HepG2 (cell line): Measurements from ENCODE around the gene GADD45G. TPM values are rescaled to one million over a fixed set of nuclear protein-coding genes. Genes with fewer than 3 reads are reported as not detected.

Source experiments
- ATAC-seq: fragments of 200-7000 bp; cut with Tn5 transposase; 3 replicates; pipeline ENCODE4 v1.9.1; 2020; ENCODE audit warnings: mild to moderate bottlenecking, moderate library complexity
- BruUV-seq: library from RNA; stranded (reverse); fragments of 400-500 nt; replicated peaks from 2 replicates; lab custom pipeline; 2021; lab: Mats Ljungman, UMichigan
- CTCF ChIA-PET: fragments of 300-600 bp; formaldehyde crosslinking; extraction: SDS; loops from one replicate; lab custom pipeline; 2021; ENCODE audit warnings: low total read pairs, inconsistent platforms, low intra/inter-chr PET ratio; lab: Yijun Ruan, JAX
- POLR2A ChIA-PET: fragments of 350-600 bp; sonication (Branson Sonifier 250); formaldehyde crosslinking; loops from one replicate; lab custom pipeline; 2020; ENCODE audit warnings: antibody characterized with exemption, inconsistent platforms; lab: Yijun Ruan, JAX
- DNase-seq: peaks from one replicate; pipeline ENCODE4 v3.0.0-alpha.2; 2015; ENCODE audit warnings: low spot score
- FAIRE-seq: peaks from 3 replicates; lab custom pipeline; 2011; peaks lifted over from hg19 to GRCh38; lab: Jason Lieb, UNC
- H2AFZ ChIP-seq: one replicate; pipeline ENCODE4 v1.6.1; 2011; ENCODE audit warnings: low read length, inconsistent platforms
- H3K27ac ChIP-seq: fragments of 300-600 bp; 3 replicates; pipeline ENCODE4 v1.8.0; 2011; ENCODE audit warnings: mixed run types, mild to moderate bottlenecking, mixed read lengths, low read length, inconsistent platforms; ENCODE audit not compliant: insufficient read depth; ENCODE audit errors: extremely low read length
- H3K27me3 ChIP-seq, 2 experiments: fragments of 200-600 bp in 1 of 2; 2 replicates in 1 of 2; 3 replicates in 1 of 2; pipeline versions ENCODE4 v1.6.0 to v1.8.0; 2011; ENCODE audit warnings: low read length in 2 of 2, mild to moderate bottlenecking in 2 of 2, moderate library complexity in 2 of 2, inconsistent platforms in 1 of 2; ENCODE audit not compliant: insufficient read depth in 2 of 2, control insufficient read depth in 1 of 2
- H3K36me3 ChIP-seq, 2 experiments: fragments of 200-600 bp in 1 of 2; replicated peaks in 1 of 2; 2 replicates in 1 of 2; 3 replicates in 1 of 2; pipeline versions ENCODE4 v1.5.1 to v1.8.0; 2011; ENCODE audit warnings: low read length in 2 of 2, inconsistent platforms in 1 of 2; ENCODE audit not compliant: insufficient read depth in 2 of 2, control insufficient read depth in 1 of 2
- H3K4me1 ChIP-seq: 2 replicates; pipeline ENCODE4 v1.5.1; 2012; ENCODE audit warnings: low read length, inconsistent platforms; ENCODE audit not compliant: insufficient read depth
- H3K4me2 ChIP-seq: 2 replicates; pipeline ENCODE4 v1.6.0; 2011; ENCODE audit warnings: low read depth, low read length, inconsistent platforms
- H3K4me3 ChIP-seq, 3 experiments: fragments of 200-600 bp in 1 of 3; sonication (generic), shearing (Covaris generic) in 1 of 3; replicated peaks in 1 of 3; 2 replicates each; pipeline ENCODE4 v1.5.1; 2011 to 2016; ENCODE audit warnings: low read length in 3 of 3, inconsistent platforms in 2 of 3, low read depth in 2 of 3, mild to moderate bottlenecking in 2 of 3, control low read depth in 1 of 3, mixed read lengths in 1 of 3; ENCODE audit not compliant: insufficient read depth in 1 of 3
- H3K79me2 ChIP-seq: one replicate; pipeline ENCODE4 v1.6.1; 2011; ENCODE audit warnings: low read length, inconsistent platforms; ENCODE audit not compliant: insufficient read depth
- H3K9ac ChIP-seq: 2 replicates; pipeline ENCODE4 v1.6.0; 2011; ENCODE audit warnings: mild to moderate bottlenecking, low read depth, low read length, inconsistent platforms; ENCODE audit not compliant: insufficient read depth
- H3K9me3 ChIP-seq: 2 replicates; pipeline ENCODE4 v1.5.1; 2012; ENCODE audit warnings: mild to moderate bottlenecking, low read length
- H4K20me1 ChIP-seq: 2 replicates; pipeline ENCODE4 v1.6.0; 2011; ENCODE audit warnings: inconsistent platforms, mild to moderate bottlenecking, low read length, moderate library complexity; ENCODE audit not compliant: insufficient read depth
- FOXA1 ChIP-seq, 2 experiments: fragments of 450-650 bp in 1 of 2; sonication (generic) in 1 of 2; formaldehyde crosslinking in 1 of 2; IDR thresholded peaks; 2 replicates each; pipeline versions ENCODE4 v1.4.0 to v1.6.1; 2016 to 2020; ENCODE audit warnings: missing genetic modification reagents in 1 of 2
- FOXA3 ChIP-seq: IDR thresholded peaks from 2 replicates; pipeline ENCODE4 v1.6.1; 2016; ENCODE audit warnings: missing genetic modification reagents, missing compliant biosample characterization
- HINFP ChIP-seq: sonication (generic); formaldehyde crosslinking; IDR thresholded peaks from 2 replicates; pipeline ENCODE4 v1.4.0; 2020; ENCODE audit warnings: low read depth, mild to moderate bottlenecking, missing genetic modification reagents
- HMGXB4 ChIP-seq, 2 experiments: sonication (generic) in 1 of 2; formaldehyde crosslinking in 1 of 2; IDR thresholded peaks; 2 replicates each; pipeline versions ENCODE4 v1.4.0 to v1.6.1; 2018 to 2020; ENCODE audit warnings: missing genetic modification reagents in 2 of 2, borderline replicate concordance in 1 of 2, low read depth in 1 of 2, mild to moderate bottlenecking in 1 of 2, missing biosample characterization in 1 of 2
- SMC3 ChIP-seq: IDR thresholded peaks from 2 replicates; pipeline ENCODE4 v1.6.1; 2011; ENCODE audit warnings: low read length, improper control_type of control experiment
- TEAD3 ChIP-seq: optimal IDR thresholded peaks from 2 replicates; pipeline ENCODE3; 2016; ENCODE audit warnings: borderline replicate concordance
- TERF1 ChIP-seq: sonication (generic); formaldehyde crosslinking; IDR thresholded peaks from 2 replicates; pipeline ENCODE4 v1.8.0; 2022; ENCODE audit warnings: mild to moderate bottlenecking, missing genetic modification reagents, moderate library complexity
- ZBTB26 ChIP-seq: IDR thresholded peaks from 2 replicates; pipeline ENCODE4 v1.6.1; 2016; ENCODE audit warnings: missing compliant biosample characterization, missing genetic modification reagents, borderline replicate concordance
- ZNF501 ChIP-seq: sonication (generic); formaldehyde crosslinking; IDR thresholded peaks from 2 replicates; pipeline ENCODE4 v1.5.1; 2020; ENCODE audit warnings: mild to moderate bottlenecking, moderate library complexity, missing genetic modification reagents
- ZNF839 ChIP-seq: sonication (generic); formaldehyde crosslinking; IDR thresholded peaks from 2 replicates; pipeline ENCODE4 v1.4.0; 2020; ENCODE audit warnings: missing genetic modification reagents, mild to moderate bottlenecking, borderline replicate concordance
- WGBS: methylation state at CpG from one replicate; pipeline ENCODE4 v1.1.6; 2017; ENCODE audit warnings: low lambda C conversion rate; 5-methylcytosine and 5-hydroxymethylcytosine counted together
- in situ Hi-C: cut with HindIII; loops from 2 replicates; pipeline ENCODE4 v1.10.0; 2017; ENCODE audit warnings: low pct_unique_long_range_greater_than_20kb; ENCODE audit not compliant: extremely low pct_ligation_motif_present
- intact Hi-C: fragments of 100-400 bp; cut with micrococcal nuclease; formaldehyde crosslinking; loops from one replicate; pipeline ENCODE4 v1.10.0; 2022; ENCODE audit not compliant: unreplicated experiment
- polyA plus RNA-seq, 8 experiments: library from polyadenylated mRNA; depleted of rRNA in 3 of 8; stranded (reverse) in 7 of 8; unstranded in 1 of 8; fragments of >200 nt; fragmentation: Illumina TruSeq in 4 of 8; extraction: Trizol in 4 of 8; gene quantifications; 2 replicates each; pipeline versions ENCODE4 v1.2.1 to v1.2.3, GENCODE V29; 2011 to 2016; ENCODE audit warnings: low read depth in 4 of 8, missing spikeins in 1 of 8, mixed read lengths in 1 of 8; ENCODE audit not compliant: insufficient read depth in 1 of 8
- total RNA-seq, 5 experiments: library from RNA; depleted of rRNA; stranded (reverse); fragments of >200 nt; fragmentation: Illumina TruSeq; extraction: Trizol; gene quantifications; 2 replicates each; pipeline ENCODE4 v1.2.3, GENCODE V29; 2016; ENCODE audit warnings: low read depth in 1 of 5
- TF ChIP-seq, protein P1 (sequence below): sonication (generic); formaldehyde crosslinking; IDR thresholded peaks from 2 replicates; pipeline ENCODE4 v1.8.1; 2023; ENCODE audit warnings: mild to moderate bottlenecking, moderate library complexity, missing genetic modification reagents
- TF ChIP-seq, protein P2 (sequence below): sonication (generic); formaldehyde crosslinking; IDR thresholded peaks from 2 replicates; pipeline ENCODE4 v1.5.0; 2020; ENCODE audit warnings: mild to moderate bottlenecking, missing genetic modification reagents, moderate library complexity

GADD45G gene
- total and polyA plus RNA-seq, 2 of the 13 experiments (the other 11 are each of a cell fraction or from before 2014, with no cell fraction given), result not detected

GRCh38 chr9:89592963-89593726 lies 11.7 kb upstream of the GADD45G start:
- TF ChIP-seq TERF1 (CRISPR knock-in tag), result no peak
- 0 out of 4 replicates have a peak, but pooled peaks of 1 of the 2 experiments have one; percentile 5 for TF ChIP-seq HMGXB4 (CRISPR knock-in tag; IDR thresholded peaks at IDR 0.05; ENCODE audit: borderline replicate concordance in 1 of 2, low read depth in 1 of 2)
- no peak for TF ChIP-seq HINFP (CRISPR knock-in tag)
- 0 out of 2 replicates have a peak, but pooled peaks have one; percentile 45 for TF ChIP-seq ZNF839 (CRISPR knock-in tag)
- TF ChIP-seq SMC3, result 0 out of 2 replicates have a peak, but pooled peaks have one; percentile 9
- TF ChIP-seq ZNF501 (CRISPR knock-in tag), result 0 out of 2 replicates have a peak, but pooled peaks have one; percentile 32
- no peak for TF ChIP-seq ZBTB26 (CRISPR knock-in tag)
- TF ChIP-seq, protein P1, sequence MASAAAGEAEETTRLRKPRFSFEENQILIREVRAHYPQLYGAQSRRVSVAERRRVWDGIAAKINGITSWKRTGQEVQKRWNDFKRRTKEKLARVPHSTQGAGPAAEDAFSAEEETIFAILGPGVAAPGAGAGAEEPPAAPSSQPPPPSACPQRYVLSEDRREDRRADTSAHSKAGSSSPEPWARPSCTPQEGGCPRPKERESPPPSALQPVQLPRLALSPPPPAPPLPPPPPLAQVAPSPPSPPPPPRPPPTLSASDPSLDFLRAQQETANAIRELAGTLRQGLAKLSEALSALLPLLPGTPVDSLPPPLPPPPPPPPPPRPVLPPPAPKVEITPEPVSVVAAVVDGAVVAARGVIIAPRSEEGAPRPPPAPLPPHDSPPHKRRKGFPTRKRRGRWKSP, result peak; percentile 2; the same call in 1 of the 2 replicates
- TF ChIP-seq TEAD3 (CRISPR knock-in tag), result peak; percentile 86
- 0 out of 2 replicates have a peak, but pooled peaks have one; percentile 17 for TF ChIP-seq FOXA3 (CRISPR knock-in tag)
- TF ChIP-seq, protein P2, sequence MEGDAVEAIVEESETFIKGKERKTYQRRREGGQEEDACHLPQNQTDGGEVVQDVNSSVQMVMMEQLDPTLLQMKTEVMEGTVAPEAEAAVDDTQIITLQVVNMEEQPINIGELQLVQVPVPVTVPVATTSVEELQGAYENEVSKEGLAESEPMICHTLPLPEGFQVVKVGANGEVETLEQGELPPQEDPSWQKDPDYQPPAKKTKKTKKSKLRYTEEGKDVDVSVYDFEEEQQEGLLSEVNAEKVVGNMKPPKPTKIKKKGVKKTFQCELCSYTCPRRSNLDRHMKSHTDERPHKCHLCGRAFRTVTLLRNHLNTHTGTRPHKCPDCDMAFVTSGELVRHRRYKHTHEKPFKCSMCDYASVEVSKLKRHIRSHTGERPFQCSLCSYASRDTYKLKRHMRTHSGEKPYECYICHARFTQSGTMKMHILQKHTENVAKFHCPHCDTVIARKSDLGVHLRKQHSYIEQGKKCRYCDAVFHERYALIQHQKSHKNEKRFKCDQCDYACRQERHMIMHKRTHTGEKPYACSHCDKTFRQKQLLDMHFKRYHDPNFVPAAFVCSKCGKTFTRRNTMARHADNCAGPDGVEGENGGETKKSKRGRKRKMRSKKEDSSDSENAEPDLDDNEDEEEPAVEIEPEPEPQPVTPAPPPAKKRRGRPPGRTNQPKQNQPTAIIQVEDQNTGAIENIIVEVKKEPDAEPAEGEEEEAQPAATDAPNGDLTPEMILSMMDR (CRISPR knock-in tag), result peak; percentile 62
- TF ChIP-seq FOXA1 (IDR thresholded peaks at IDR 0.05), result no peak
- TF ChIP-seq FOXA1 (CRISPR knock-in tag; IDR thresholded peaks at IDR 0.05), result peak; percentile 51
- H3K36me3 ChIP-seq, result no peaks in the 10 kb centered on the region
- ChIA-PET CTCF (interaction anchor here (1.4 to 2.8 kb wide), 2 partner anchors 17 to 509 kb away, joined by 10 to 18 read pairs; no protein-coding TSS in a partner anchor), POLR2A (no interaction called here)
- no peak overlapping the region for H3K27ac ChIP-seq
- ATAC-seq (peak; percentile 87), FAIRE-seq (no peak), DNase-seq (peak; percentile 66)
- H3K4me1 ChIP-seq, result peaks cover 28% of the 10 kb centered on the region
- peak overlapping the region in 2 of 3 experiments; percentile 18 to 57; a peak in 2 of 6 replicates for H3K4me3 ChIP-seq
- peak overlapping the region; percentile 66 for H3K4me2 ChIP-seq
- intact Hi-C loops (loop anchor here (1.0 kb wide), 1 partner anchor 17 kb away; no protein-coding TSS in a partner anchor), in situ Hi-C loops (loop anchor here (10.0 kb wide), 1 partner anchor 1282 kb away; no protein-coding TSS in a partner anchor)
- H3K9ac ChIP-seq, result no peak overlapping the region
- no peaks in the 10 kb centered on the region for H3K9me3 ChIP-seq
- WGBS, result 12% methylated on average over 10 of the region's 13 CpGs
- no peaks in the 10 kb centered on the region for H4K20me1 ChIP-seq
- peaks cover 0 to 3% of the 10 kb centered on the region in 2 experiments; a peak in 2 of 5 replicates for H3K27me3 ChIP-seq
- H3K79me2 ChIP-seq, result no peaks in the 10 kb centered on the region
- no TSS peak for BruUV-seq
- no peak overlapping the region for H2AFZ ChIP-seq
